ACC112 (cell line): Measurements from ENCODE around the gene LHCGR.

ENCODE experiments used
- H2AFZ ChIP-seq: fragments of 200-600 bp; sonication (generic); one replicate; pipeline ENCODE4 v1.6.0; 2017; ENCODE audit warnings: antibody characterized with exemption, low read length; ENCODE audit not compliant: unreplicated experiment
- H3K27ac ChIP-seq: fragments of 200-600 bp; sonication (generic); 2 replicates; pipeline ENCODE4 v1.5.1; 2014; ENCODE audit warnings: low read depth, mild to moderate bottlenecking, antibody characterized with exemption, low read length, moderate library complexity
- H3K27me3 ChIP-seq: fragments of 200-600 bp; sonication (generic); 2 replicates; pipeline ENCODE4 v1.6.1; 2014; ENCODE audit warnings: mild to moderate bottlenecking, antibody characterized with exemption, low read length, moderate library complexity, mixed read lengths; ENCODE audit not compliant: insufficient read depth
- H3K36me3 ChIP-seq: fragments of 200-600 bp; sonication (generic); 2 replicates; pipeline ENCODE4 v1.6.1; 2016; ENCODE audit warnings: mild to moderate bottlenecking, antibody characterized with exemption, low read length, moderate library complexity, mixed read lengths; ENCODE audit not compliant: insufficient read depth
- H3K4me1 ChIP-seq: fragments of 200-600 bp; sonication (generic); one replicate; pipeline ENCODE4 v1.6.1; 2016; ENCODE audit warnings: low read length, mixed read lengths; ENCODE audit not compliant: insufficient read depth, unreplicated experiment, control insufficient read depth
- H3K4me3 ChIP-seq: fragments of 200-600 bp; sonication (generic); 2 replicates; pipeline ENCODE4 v1.5.1; 2014; ENCODE audit warnings: mild to moderate bottlenecking, low read depth, low read length
- H3K79me2 ChIP-seq: fragments of 200-600 bp; sonication (generic); one replicate; pipeline ENCODE4 v1.6.0; 2016; ENCODE audit warnings: low read length; ENCODE audit not compliant: control insufficient read depth, unreplicated experiment, insufficient read depth

Gene LHCGR

GRCh38 chr2:48771241-48772014 lies 15.9 kb upstream of the LHCGR start:
- H3K4me1 ChIP-seq, result no peaks in the 10 kb centered on the region
- no peaks in the 10 kb centered on the region for H3K79me2 ChIP-seq
- no peaks in the 10 kb centered on the region for H3K36me3 ChIP-seq
- no peaks in the 10 kb centered on the region; the same call in 1 of the 2 replicates for H3K27me3 ChIP-seq
- H3K4me3 ChIP-seq, result no peak overlapping the region
- H2AFZ ChIP-seq, result no peak overlapping the region
- no peak overlapping the region for H3K27ac ChIP-seq

GRCh38 chr2:48770181-48770580 lies 14.7 kb upstream of the LHCGR start:
- H3K4me1 ChIP-seq, result no peaks in the 10 kb centered on the region
- no peaks in the 10 kb centered on the region for H3K36me3 ChIP-seq
- H3K27ac ChIP-seq, result no peak overlapping the region
- no peaks in the 10 kb centered on the region for H3K79me2 ChIP-seq
- H3K27me3 ChIP-seq, result no peaks in the 10 kb centered on the region; the same call in 1 of the 2 replicates
- no peak overlapping the region for H3K4me3 ChIP-seq
- no peak overlapping the region for H2AFZ ChIP-seq

- Histone ChIP-seq H3K4me1 (no peaks in the 10 kb centered on the region), H2AFZ (no peak overlapping the region), H3K36me3 (no peaks in the 10 kb centered on the region)
Measured at GRCh38 chr2:48768669-48769068, 13.1 kb upstream of the LHCGR start.

GRCh38 chr2:48767330-48767729 lies 11.8 kb upstream of the LHCGR start:
- Histone ChIP-seq H2AFZ (no peak overlapping the region), H3K79me2 (no peaks in the 10 kb centered on the region)

More at GRCh38 chr2:48768669-48769068, 13.1 kb upstream of the LHCGR start:
- Histone ChIP-seq H3K27ac (no peak overlapping the region), H3K27me3 (no peaks in the 10 kb centered on the region; the same call in 1 of the 2 replicates), H3K4me3 (no peak overlapping the region), H3K79me2 (no peaks in the 10 kb centered on the region)

GRCh38 chr2:48760826-48761225 lies 5.3 kb upstream of the LHCGR start:
- Histone ChIP-seq H3K27me3 (peaks cover 15% of the 10 kb centered on the region), H3K27ac (no peak overlapping the region), H3K36me3 (no peaks in the 10 kb centered on the region), H2AFZ (no peak overlapping the region), H3K79me2 (no peaks in the 10 kb centered on the region), H3K4me1 (no peaks in the 10 kb centered on the region), H3K4me3 (no peak overlapping the region)

More at GRCh38 chr2:48767330-48767729, 11.8 kb upstream of the LHCGR start:
- no peaks in the 10 kb centered on the region; the same call in 1 of the 2 replicates for H3K27me3 ChIP-seq
- no peaks in the 10 kb centered on the region for H3K36me3 ChIP-seq
- no peak overlapping the region for H3K4me3 ChIP-seq
- no peaks in the 10 kb centered on the region for H3K4me1 ChIP-seq
- no peak overlapping the region for H3K27ac ChIP-seq

GRCh38 chr2:48759682-48760081 lies 4.2 kb upstream of the LHCGR start:
- H3K36me3 ChIP-seq, result no peaks in the 10 kb centered on the region
- no peaks in the 10 kb centered on the region for H3K4me1 ChIP-seq
- no peaks in the 10 kb centered on the region for H3K79me2 ChIP-seq

GRCh38 chr2:48756289-48756688 lies 765 bp upstream of the LHCGR start:
- peaks cover 41% of the 10 kb centered on the region for H3K27me3 ChIP-seq
- H3K36me3 ChIP-seq, result no peaks in the 10 kb centered on the region
- no peaks in the 10 kb centered on the region for H3K79me2 ChIP-seq
- H2AFZ ChIP-seq, result no peak overlapping the region
- no peak overlapping the region for H3K27ac ChIP-seq
- no peak overlapping the region for H3K4me3 ChIP-seq
- no peaks in the 10 kb centered on the region for H3K4me1 ChIP-seq

More at GRCh38 chr2:48759682-48760081, 4.2 kb upstream of the LHCGR start:
- Histone ChIP-seq H3K27me3 (peaks cover 26% of the 10 kb centered on the region), H3K4me3 (no peak overlapping the region), H3K27ac (no peak overlapping the region), H2AFZ (no peak overlapping the region)

- Histone ChIP-seq H2AFZ (no peak overlapping the region), H3K27me3 (peaks cover 46% of the 10 kb centered on the region), H3K27ac (no peak overlapping the region), H3K36me3 (no peaks in the 10 kb centered on the region), H3K4me1 (no peaks in the 10 kb centered on the region), H3K4me3 (no peak overlapping the region), H3K79me2 (no peaks in the 10 kb centered on the region)
Measured at GRCh38 chr2:48754874-48755273, 650 bp downstream of the LHCGR start.

GRCh38 chr2:48753228-48753627 lies 2.3 kb downstream of the LHCGR start:
- Histone ChIP-seq H3K79me2 (no peaks in the 10 kb centered on the region), H2AFZ (no peak overlapping the region), H3K27me3 (peaks cover 43% of the 10 kb centered on the region), H3K4me1 (no peaks in the 10 kb centered on the region), H3K36me3 (no peaks in the 10 kb centered on the region), H3K27ac (no peak overlapping the region), H3K4me3 (no peak overlapping the region)

- Histone ChIP-seq H3K27me3 (peaks cover 29% of the 10 kb centered on the region), H3K27ac (no peak overlapping the region), H3K79me2 (no peaks in the 10 kb centered on the region), H3K4me3 (no peak overlapping the region), H3K4me1 (no peaks in the 10 kb centered on the region), H3K36me3 (no peaks in the 10 kb centered on the region), H2AFZ (no peak overlapping the region)
Measured at GRCh38 chr2:48750128-48750739, 5.3 kb downstream of the LHCGR start.
